Measurements from ENCODE around the gene NRP1.

- no peak for TF ChIP-seq POLR2A (IDR thresholded peaks at IDR 0.05)
- TF ChIP-seq POLR2AphosphoS5 (IDR thresholded peaks at IDR 0.05): no peak
- TF ChIP-seq CTCF (IDR thresholded peaks at IDR 0.05): no peak
Observed at GRCh38 chr10:33249137-33249536, 85.3 kb downstream of the NRP1 start.
